Trophoblast cell (in vitro differentiated cells and primary cell): ENCODE measurements around the gene PGF.

Experiments
- DNase-seq, 2 donors: peaks; one replicate each; pipeline ENCODE4 v3.0.0-alpha.2; 2016
- H2AFZ ChIP-seq: 2 replicates; pipeline ENCODE4 v1.6.1; 2013; ENCODE audit warnings: low read length, moderate library complexity, mild to moderate bottlenecking; ENCODE audit not compliant: insufficient read depth, poor library complexity
- H2AK5ac ChIP-seq: 2 replicates; pipeline ENCODE4 v1.6.1; 2013; ENCODE audit warnings: mild to moderate bottlenecking, low read length
- H2BK120ac ChIP-seq: 2 replicates; pipeline ENCODE4 v1.6.1; 2013; ENCODE audit warnings: low read length, mild to moderate bottlenecking, moderate library complexity; ENCODE audit not compliant: insufficient read depth, poor library complexity
- H2BK12ac ChIP-seq: 2 replicates; pipeline ENCODE4 v1.6.1; 2013; ENCODE audit warnings: mild to moderate bottlenecking, low read length, moderate library complexity
- H2BK5ac ChIP-seq: 2 replicates; pipeline ENCODE4 v1.6.1; 2013; ENCODE audit warnings: low read length, low read depth, moderate library complexity, mild to moderate bottlenecking; ENCODE audit not compliant: poor library complexity
- H3K14ac ChIP-seq: 2 replicates; pipeline ENCODE4 v1.6.1; 2013; ENCODE audit warnings: mild to moderate bottlenecking, low read length
- H3K18ac ChIP-seq: 2 replicates; pipeline ENCODE4 v1.6.1; 2013; ENCODE audit warnings: mild to moderate bottlenecking, low read length
- H3K23ac ChIP-seq: 2 replicates; pipeline ENCODE4 v1.6.1; 2013; ENCODE audit warnings: low read length
- H3K27ac ChIP-seq: 2 replicates; pipeline ENCODE4 v1.5.1; 2013; ENCODE audit warnings: low read depth, mild to moderate bottlenecking, inconsistent platforms, low read length, moderate library complexity
- H3K27me3 ChIP-seq: 2 replicates; pipeline ENCODE4 v1.6.1; 2013; ENCODE audit warnings: inconsistent platforms, mild to moderate bottlenecking, low read length, moderate library complexity; ENCODE audit not compliant: insufficient read depth
- H3K36me3 ChIP-seq, 2 experiments: 1 replicate in 1 of 2; 2 replicates in 1 of 2; pipeline ENCODE4 v1.6.1; 2013; ENCODE audit warnings: low read length in 2 of 2, mild to moderate bottlenecking in 2 of 2, moderate library complexity in 1 of 2; ENCODE audit not compliant: insufficient read depth in 2 of 2, control insufficient read depth in 1 of 2
- H3K4ac ChIP-seq: 2 replicates; pipeline ENCODE4 v1.6.1; 2013; ENCODE audit warnings: low read depth, mild to moderate bottlenecking, low read length, moderate library complexity
- H3K4me1 ChIP-seq, 2 experiments: 1 replicate in 1 of 2; 2 replicates in 1 of 2; pipeline ENCODE4 v1.6.1; 2013; ENCODE audit warnings: low read length in 2 of 2, mild to moderate bottlenecking in 2 of 2, moderate library complexity in 1 of 2; ENCODE audit not compliant: insufficient read depth in 2 of 2, control insufficient read depth in 1 of 2
- H3K4me2 ChIP-seq: 2 replicates; pipeline ENCODE4 v1.6.1; 2013; ENCODE audit warnings: inconsistent platforms, mild to moderate bottlenecking, low read length, moderate library complexity
- H3K4me3 ChIP-seq: 2 replicates; pipeline ENCODE4 v1.5.1; 2013; ENCODE audit warnings: mild to moderate bottlenecking, low read depth, low read length, inconsistent platforms
- H3K79me1 ChIP-seq: one replicate; pipeline ENCODE4 v1.6.1; 2013; ENCODE audit warnings: low read length
- H3K79me2 ChIP-seq: 2 replicates; pipeline ENCODE4 v1.6.1; 2013; ENCODE audit warnings: low read length, mild to moderate bottlenecking; ENCODE audit not compliant: control insufficient read depth, insufficient read depth, poor library complexity
- H3K9ac ChIP-seq: 2 replicates; pipeline ENCODE4 v1.6.1; 2013; ENCODE audit warnings: mild to moderate bottlenecking, low read length
- H3K9me3 ChIP-seq: 2 replicates; pipeline ENCODE4 v1.6.1; 2013; ENCODE audit warnings: low read depth, mild to moderate bottlenecking, control low read depth, inconsistent platforms, low read length; ENCODE audit not compliant: insufficient read depth
- H4K12ac ChIP-seq: 2 replicates; pipeline ENCODE4 v1.6.1; 2013; ENCODE audit warnings: low read depth, mild to moderate bottlenecking, low read length, moderate library complexity
- H4K8ac ChIP-seq: 2 replicates; pipeline ENCODE4 v1.6.1; 2013; ENCODE audit warnings: low read depth, mild to moderate bottlenecking, low read length, moderate library complexity
- H4K91ac ChIP-seq: one replicate; pipeline ENCODE4 v1.6.1; 2013; ENCODE audit warnings: low read depth, mild to moderate bottlenecking, low read length, moderate library complexity
- WGBS: extraction: QIAGEN DNeasy Blood & Tissue Kit; methylation state at CpG from one replicate; pipeline ENCODE4 v1.1.7; 2013; ENCODE audit warnings: missing lambda C conversion rate; ENCODE audit not compliant: insufficient read length, insufficient coverage; ENCODE audit errors: extremely low coverage; 5-methylcytosine and 5-hydroxymethylcytosine counted together

The PGF gene

DNA sequence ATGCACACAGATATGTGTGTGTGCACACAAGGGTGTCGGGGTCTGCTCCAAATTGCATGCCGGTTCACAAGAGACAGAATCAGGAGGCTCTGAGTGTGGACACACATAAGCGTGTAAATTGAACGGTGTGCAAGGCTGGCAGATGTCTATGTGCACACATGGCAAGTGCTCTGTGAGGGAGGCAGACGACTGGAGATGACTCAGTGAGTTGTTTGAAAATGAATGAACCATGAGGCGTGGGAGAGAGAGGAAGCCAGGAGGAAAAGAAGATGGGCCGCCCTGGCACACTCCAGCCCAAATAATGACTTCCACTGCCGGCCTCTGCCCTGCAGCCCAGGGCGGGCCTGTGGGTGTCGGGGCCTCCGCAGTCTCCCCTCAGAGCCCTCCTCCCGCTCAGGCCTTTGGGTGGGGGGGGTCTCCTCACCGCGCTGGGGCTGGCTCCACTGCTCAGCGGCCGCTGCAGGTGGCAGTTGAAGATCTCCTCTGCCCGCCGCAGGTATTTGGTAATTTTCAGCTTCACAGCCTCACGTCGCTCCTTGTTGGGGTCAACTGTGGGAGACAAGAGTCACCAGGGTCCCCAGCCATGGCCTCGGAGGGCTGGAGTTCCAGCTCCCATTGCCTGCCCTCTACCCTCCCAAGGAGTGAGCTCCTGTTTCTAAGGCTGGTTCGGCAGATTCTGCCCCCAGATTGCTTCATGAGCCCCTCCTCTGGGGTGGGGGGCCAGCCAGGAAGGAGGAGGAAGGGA lies 35.8 kb downstream of the PGF start:
- Histone ChIP-seq H3K4ac (no peak overlapping the region), H2BK12ac (no peak overlapping the region), H4K91ac (no peak overlapping the region), H3K23ac (no peak overlapping the region), H3K4me3 (no peak overlapping the region), H2AK5ac (no peak overlapping the region), H2AFZ (no peak overlapping the region), H2BK5ac (no peak overlapping the region), H3K79me2 (no peaks in the 10 kb centered on the region), H3K27ac (no peak overlapping the region), H3K18ac (no peak overlapping the region), H3K4me1 (peaks cover 4% of the 10 kb centered on the region in 2 experiments), H3K4me2 (no peak overlapping the region), H3K36me3 (no peaks in the 10 kb centered on the region), H3K79me1 (no peaks in the 10 kb centered on the region), H3K9me3 (no peaks in the 10 kb centered on the region), H3K14ac (no peak overlapping the region), H4K12ac (no peak overlapping the region), H3K27me3 (no peaks in the 10 kb centered on the region), H2BK120ac (no peak overlapping the region), H4K8ac (no peak overlapping the region), H3K9ac (no peak overlapping the region)
- no CpG with 5 or more reads among the region's 22 CpGs for WGBS
- no peak for DNase-seq

DNA sequence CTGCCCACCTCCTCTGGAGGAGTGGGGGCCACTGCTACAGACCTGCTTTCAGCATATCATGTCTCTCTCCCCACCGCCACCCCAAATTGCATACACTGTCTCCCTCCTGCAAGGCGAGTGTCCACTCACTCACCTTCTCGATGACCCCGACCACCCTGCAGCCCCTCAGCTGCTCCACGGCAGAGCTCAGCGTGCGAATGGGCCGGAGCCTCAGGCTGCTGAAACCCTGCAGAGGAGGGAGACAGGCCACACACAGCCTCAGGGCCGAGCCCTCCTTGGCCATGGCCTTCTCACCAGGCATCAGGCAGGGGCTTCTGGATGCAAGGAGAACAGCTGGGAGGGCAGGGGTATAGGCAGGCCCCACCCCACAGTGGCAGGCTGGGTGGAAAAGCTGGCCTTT lies 37.0 kb downstream of the PGF start:
- Histone ChIP-seq H3K4ac (no peak overlapping the region), H4K91ac (no peak overlapping the region), H3K23ac (no peak overlapping the region), H3K4me1 (peaks cover 4% of the 10 kb centered on the region in 2 experiments), H3K27me3 (no peaks in the 10 kb centered on the region), H3K36me3 (no peaks in the 10 kb centered on the region), H3K4me3 (peak overlapping the region; percentile 14), H3K18ac (no peak overlapping the region), H3K9me3 (no peaks in the 10 kb centered on the region), H3K4me2 (no peak overlapping the region), H2BK5ac (no peak overlapping the region), H4K12ac (no peak overlapping the region), H2AK5ac (no peak overlapping the region), H4K8ac (no peak overlapping the region), H3K79me2 (no peaks in the 10 kb centered on the region), H2AFZ (no peak overlapping the region), H3K14ac (no peak overlapping the region), H2BK120ac (no peak overlapping the region), H3K9ac (no peak overlapping the region), H2BK12ac (no peak overlapping the region), H3K27ac (no peak overlapping the region), H3K79me1 (no peaks in the 10 kb centered on the region)
- no CpG with 5 or more reads among the region's 9 CpGs for WGBS
- DNase-seq = no peak

- Histone ChIP-seq H3K14ac (no peak overlapping the region), H4K8ac (no peak overlapping the region), H3K79me1 (no peaks in the 10 kb centered on the region), H3K36me3 (no peaks in the 10 kb centered on the region), H4K12ac (no peak overlapping the region), H3K4me1 (peaks cover 1 to 2% of the 10 kb centered on the region in 2 experiments), H3K9ac (no peak overlapping the region), H2BK12ac (no peak overlapping the region), H4K91ac (no peak overlapping the region), H3K79me2 (no peaks in the 10 kb centered on the region), H2BK120ac (no peak overlapping the region), H3K18ac (no peak overlapping the region), H3K23ac (no peak overlapping the region), H2BK5ac (no peak overlapping the region), H3K27me3 (no peaks in the 10 kb centered on the region), H3K4me2 (no peak overlapping the region), H2AK5ac (no peak overlapping the region), H3K9me3 (no peaks in the 10 kb centered on the region), H2AFZ (no peak overlapping the region), H3K4ac (no peak overlapping the region), H3K4me3 (no peak overlapping the region), H3K27ac (no peak overlapping the region)
- no CpG with 5 or more reads among the region's 13 CpGs for WGBS
- DNase-seq = no peak
Observed at GRCh38 chr14:74917646-74918081, 37.7 kb downstream of the PGF start.

DNA sequence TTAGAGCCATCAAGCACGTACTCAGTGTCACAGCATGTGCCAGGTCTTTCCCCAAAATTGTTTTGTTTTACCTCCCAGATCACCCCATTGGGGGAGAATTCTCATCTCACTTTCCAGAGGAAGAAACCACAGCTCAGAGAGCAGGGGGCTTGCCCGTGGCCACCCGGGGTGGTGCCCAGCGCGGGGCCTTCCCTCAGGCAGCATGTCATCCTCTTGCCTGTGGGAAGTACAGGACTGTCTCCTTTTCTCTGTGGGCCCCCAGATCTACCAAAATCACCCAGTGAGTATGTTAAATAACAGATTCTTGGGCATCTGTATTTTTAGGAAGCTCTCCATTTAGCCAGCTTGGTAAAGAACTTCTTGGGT lies 38.2 kb downstream of the PGF start:
- Histone ChIP-seq H3K9ac (no peak overlapping the region), H3K4ac (no peak overlapping the region), H4K12ac (no peak overlapping the region), H3K4me3 (no peak overlapping the region), H3K14ac (no peak overlapping the region), H2BK5ac (no peak overlapping the region), H3K4me1 (no peaks in the 10 kb centered on the region), H3K36me3 (no peaks in the 10 kb centered on the region), H3K9me3 (no peaks in the 10 kb centered on the region), H3K18ac (no peak overlapping the region), H2BK120ac (no peak overlapping the region), H4K8ac (no peak overlapping the region), H3K79me1 (no peaks in the 10 kb centered on the region), H2AFZ (no peak overlapping the region), H4K91ac (no peak overlapping the region), H3K4me2 (no peak overlapping the region), H3K23ac (no peak overlapping the region), H2BK12ac (no peak overlapping the region), H2AK5ac (no peak overlapping the region), H3K27me3 (no peaks in the 10 kb centered on the region), H3K79me2 (no peaks in the 10 kb centered on the region), H3K27ac (no peak overlapping the region)
- no peak for DNase-seq
- WGBS = no CpG with 5 or more reads among the region's 5 CpGs
